GM12864 (cell line): ENCODE data around the gene ZNF862.

Source experiments
- DNase-seq: peaks from one replicate; pipeline ENCODE4 v3.0.0-alpha.2; 2011; ENCODE audit warnings: low read depth
- H3K4me3 ChIP-seq: 2 replicates; pipeline ENCODE4 v1.5.1; 2011; ENCODE audit warnings: mild to moderate bottlenecking, low read depth, low read length, control low read depth
- TF ChIP-seq, protein P1 (sequence below): IDR thresholded peaks from 2 replicates; pipeline ENCODE4 v1.5.1; 2011; ENCODE audit warnings: low read depth, mild to moderate bottlenecking, moderate library complexity, low read length, control low read depth, inconsistent platforms; ENCODE audit errors: missing control alignments

Gene ZNF862

DNA sequence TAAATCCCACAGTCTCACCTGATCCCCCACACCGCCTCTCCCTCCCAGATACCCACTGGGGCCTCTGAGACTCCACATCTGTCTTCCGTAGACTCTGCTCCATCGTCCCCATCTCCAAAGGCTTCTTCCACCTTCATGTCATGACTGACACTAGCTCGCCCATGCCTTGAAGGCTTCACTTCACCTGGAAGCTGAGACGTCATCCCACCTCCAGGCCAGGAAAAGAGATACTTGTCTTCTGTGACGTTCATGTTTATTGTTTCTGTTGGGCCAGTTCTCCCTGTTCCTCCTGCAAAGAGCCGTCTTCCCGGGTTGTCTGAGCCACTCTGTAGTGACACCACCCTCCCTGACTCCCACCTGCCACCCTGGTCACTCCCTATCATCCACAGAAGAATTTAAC is 3.6 kb upstream of the ZNF862 start:
- no peak overlapping the region for H3K4me3 ChIP-seq
- TF ChIP-seq, protein P1, sequence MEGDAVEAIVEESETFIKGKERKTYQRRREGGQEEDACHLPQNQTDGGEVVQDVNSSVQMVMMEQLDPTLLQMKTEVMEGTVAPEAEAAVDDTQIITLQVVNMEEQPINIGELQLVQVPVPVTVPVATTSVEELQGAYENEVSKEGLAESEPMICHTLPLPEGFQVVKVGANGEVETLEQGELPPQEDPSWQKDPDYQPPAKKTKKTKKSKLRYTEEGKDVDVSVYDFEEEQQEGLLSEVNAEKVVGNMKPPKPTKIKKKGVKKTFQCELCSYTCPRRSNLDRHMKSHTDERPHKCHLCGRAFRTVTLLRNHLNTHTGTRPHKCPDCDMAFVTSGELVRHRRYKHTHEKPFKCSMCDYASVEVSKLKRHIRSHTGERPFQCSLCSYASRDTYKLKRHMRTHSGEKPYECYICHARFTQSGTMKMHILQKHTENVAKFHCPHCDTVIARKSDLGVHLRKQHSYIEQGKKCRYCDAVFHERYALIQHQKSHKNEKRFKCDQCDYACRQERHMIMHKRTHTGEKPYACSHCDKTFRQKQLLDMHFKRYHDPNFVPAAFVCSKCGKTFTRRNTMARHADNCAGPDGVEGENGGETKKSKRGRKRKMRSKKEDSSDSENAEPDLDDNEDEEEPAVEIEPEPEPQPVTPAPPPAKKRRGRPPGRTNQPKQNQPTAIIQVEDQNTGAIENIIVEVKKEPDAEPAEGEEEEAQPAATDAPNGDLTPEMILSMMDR, result no peak
- no peak for DNase-seq

DNA sequence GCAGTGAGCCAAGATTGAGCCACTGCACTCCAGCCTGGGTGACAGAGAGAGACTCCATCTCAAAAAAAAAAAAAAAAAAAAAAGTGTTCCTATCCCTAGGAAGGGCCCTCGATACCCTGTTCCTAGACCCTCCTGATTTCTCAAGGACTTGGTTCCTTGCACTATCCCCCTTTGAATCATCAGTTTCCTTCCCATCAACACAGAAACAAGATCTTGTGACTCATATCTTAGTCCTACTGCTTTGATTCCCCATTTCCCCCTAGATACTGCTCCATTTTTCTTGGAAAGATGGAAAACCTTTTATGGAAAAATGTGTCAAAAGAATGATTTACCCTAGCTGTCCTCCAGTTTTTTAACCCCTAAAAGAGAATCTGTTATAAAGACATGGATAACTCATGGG is 1.7 kb upstream of the ZNF862 start:
- no peak overlapping the region for H3K4me3 ChIP-seq
- DNase-seq, result no peak
- TF ChIP-seq, protein P1, result no peak

DNA sequence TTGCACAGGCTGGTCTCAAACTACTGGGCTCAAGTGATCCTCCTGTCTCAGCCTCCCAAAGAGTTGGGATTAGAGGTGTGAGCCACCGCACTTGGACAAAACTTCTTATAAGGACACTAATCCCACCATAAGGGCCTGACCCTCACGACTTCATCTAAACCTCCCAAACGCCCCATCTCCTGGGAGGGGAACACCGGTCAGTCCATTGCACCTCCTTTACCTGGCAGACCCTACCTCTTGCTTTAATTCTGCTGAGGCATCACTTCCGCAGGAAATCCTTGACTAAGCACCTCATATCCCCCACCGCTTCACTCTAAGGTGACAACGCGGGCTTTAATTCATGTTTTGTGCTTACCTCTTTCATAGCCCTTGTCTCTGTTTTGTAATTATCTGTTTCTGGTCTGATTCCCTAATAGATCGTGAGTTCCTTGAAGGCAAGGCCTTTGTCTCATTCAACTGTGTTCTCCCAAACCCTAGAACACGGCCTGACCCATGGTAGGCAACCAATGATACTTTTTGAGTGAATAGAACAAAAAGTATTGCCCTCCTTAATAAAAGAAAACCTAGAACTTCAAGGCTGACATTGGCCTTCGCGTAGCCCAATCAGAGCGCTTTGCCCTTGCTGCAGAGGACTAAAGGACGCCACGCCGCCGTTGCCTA is 481 bp upstream of the ZNF862 start:
- TF ChIP-seq, protein P1, result no peak
- DNase-seq, result no peak
- H3K4me3 ChIP-seq, result no peak overlapping the region

DNA sequence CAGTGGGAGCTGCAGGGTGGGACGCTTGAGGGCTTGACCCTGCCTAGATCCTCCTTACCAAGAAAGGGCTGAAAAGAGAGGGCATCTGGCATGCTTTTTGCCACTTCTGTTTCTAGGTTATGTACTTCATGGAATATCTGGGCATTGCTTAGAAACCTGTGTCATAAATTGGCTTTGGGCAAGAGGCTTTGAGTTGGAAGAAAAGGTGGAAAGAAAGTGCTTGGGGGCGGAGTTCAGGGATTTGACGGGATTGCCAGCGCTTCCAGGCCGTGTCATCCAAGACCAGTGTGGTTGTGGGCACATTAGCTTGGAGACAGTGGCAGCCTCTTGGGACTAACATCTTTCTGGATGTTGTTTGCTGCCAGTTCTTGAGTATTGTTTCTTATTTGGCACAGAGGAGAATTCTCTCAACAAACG is 825 bp downstream of the ZNF862 start:
- peak overlapping the region; percentile 93 for H3K4me3 ChIP-seq
- TF ChIP-seq, protein P1, result no peak
- DNase-seq, result no peak

DNA sequence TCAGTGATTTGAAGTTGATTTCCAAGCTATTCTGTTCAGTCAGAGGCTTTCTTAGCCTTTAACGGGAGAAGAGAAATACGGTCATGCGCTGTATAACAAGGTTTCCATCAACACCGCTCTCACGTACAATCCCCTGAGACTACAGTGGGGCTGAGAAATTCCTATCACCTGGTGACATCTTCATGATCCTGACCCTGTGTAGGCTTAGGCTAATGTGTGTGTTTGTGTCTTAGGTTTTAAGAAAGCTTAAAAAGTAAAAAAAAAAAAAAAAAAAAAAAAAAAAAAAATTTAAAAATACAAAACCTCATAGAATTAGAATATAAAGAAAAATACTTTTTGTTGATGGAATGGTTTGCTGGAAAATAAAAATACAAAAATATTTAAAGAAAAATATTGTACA is 1.8 kb downstream of the ZNF862 start:
- no peak for DNase-seq
- no peak overlapping the region for H3K4me3 ChIP-seq
- TF ChIP-seq, protein P1, result no peak

DNA sequence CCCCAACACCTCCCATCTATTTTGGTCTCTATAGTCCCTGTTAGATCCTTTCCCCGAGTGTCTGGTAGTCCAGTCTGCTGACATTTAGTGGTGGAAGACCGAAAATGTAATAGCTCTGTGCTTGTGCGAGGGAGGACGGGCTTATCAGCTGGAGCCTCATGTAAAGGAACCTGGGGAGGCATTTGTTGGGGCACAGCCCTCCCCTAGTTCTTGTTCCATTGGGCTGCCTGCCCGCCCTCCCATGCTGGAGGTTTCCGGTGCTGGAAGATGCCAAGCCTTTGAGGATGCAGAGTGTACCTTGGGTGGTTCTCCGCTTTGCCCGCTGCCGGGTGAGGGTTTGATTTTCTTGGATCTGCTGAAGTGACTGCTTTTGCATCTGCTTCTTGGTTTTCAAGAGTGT is 5.4 kb downstream of the ZNF862 start:
- no peak for DNase-seq
- H3K4me3 ChIP-seq, result no peak overlapping the region
- TF ChIP-seq, protein P1, result no peak

DNA sequence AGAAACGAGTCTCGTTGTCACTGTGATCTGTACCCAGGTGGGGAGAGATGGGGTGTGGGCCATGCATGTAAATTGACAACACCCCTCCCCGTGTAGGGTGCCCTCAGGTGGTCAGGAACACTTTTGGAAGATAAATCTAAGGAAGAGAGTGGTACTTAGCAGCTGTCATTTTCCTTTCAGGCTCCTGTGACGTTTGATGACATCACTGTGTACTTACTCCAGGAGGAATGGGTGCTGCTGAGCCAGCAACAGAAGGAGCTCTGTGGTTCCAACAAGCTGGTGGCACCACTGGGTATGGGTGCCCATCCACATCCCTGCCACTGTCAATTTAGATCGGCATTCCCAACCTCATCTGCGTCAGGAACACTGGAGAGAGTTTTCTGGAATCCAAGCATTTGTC is 6.3 kb downstream of the ZNF862 start:
- no peak overlapping the region for H3K4me3 ChIP-seq
- TF ChIP-seq, protein P1, result no peak
- DNase-seq, result no peak
